Measurements from ENCODE around the gene GPAT2.
"Not testable (repeated sequence)": the region's sequence is repeated elsewhere in the genome, so short reads cannot be mapped to it uniquely, and the experiment has no call there.

The GPAT2 gene

GRCh38 chr2:96024336-96025193 is 10.2 kb downstream of the GPAT2 start:
- DNase-seq (ENCODE audit: extremely low read depth, insufficient read length), result peak; percentile 9
- TF ChIP-seq CTCF (IDR thresholded peaks at IDR 0.05; ENCODE audit: insufficient read depth, low read length, poor library complexity, severe bottlenecking), result no peak
- Histone ChIP-seq H3K4me3 (replicated peaks; ENCODE audit: low read depth, low read length) (no peak overlapping the region), H3K36me3 (ENCODE audit: control insufficient read depth, insufficient read depth, low read length) (no peaks in the 10 kb centered on the region), H3K27me3 (replicated peaks; ENCODE audit: control insufficient read depth, insufficient read depth, low read length) (no peaks in the 10 kb centered on the region)

- not testable (repeated sequence) for H3K36me3 ChIP-seq (ENCODE audit: control insufficient read depth, insufficient read depth, low read length); H3K4me3 ChIP-seq (replicated peaks; ENCODE audit: low read depth, low read length); H3K27me3 ChIP-seq (replicated peaks; ENCODE audit: control insufficient read depth, insufficient read depth, low read length); DNase-seq (ENCODE audit: extremely low read depth, insufficient read length)
Measured at GRCh38 chr2:96023701-96024100, 11.0 kb downstream of the GPAT2 start.

- DNase-seq (ENCODE audit: extremely low read depth, insufficient read length), result peak; percentile 28
- not testable (repeated sequence) for H3K4me3 ChIP-seq (replicated peaks; ENCODE audit: low read depth, low read length); H3K27me3 ChIP-seq (replicated peaks; ENCODE audit: control insufficient read depth, insufficient read depth, low read length); H3K36me3 ChIP-seq (ENCODE audit: control insufficient read depth, insufficient read depth, low read length)
- peak; percentile 78 for TF ChIP-seq CTCF (IDR thresholded peaks at IDR 0.05; ENCODE audit: insufficient read depth, low read length, poor library complexity, severe bottlenecking)
Measured at GRCh38 chr2:96022701-96023447, 11.8 kb downstream of the GPAT2 start.

GRCh38 chr2:96022126-96022525 is 12.6 kb downstream of the GPAT2 start:
- H3K27me3 ChIP-seq (replicated peaks; ENCODE audit: control insufficient read depth, insufficient read depth, low read length); H3K36me3 ChIP-seq (ENCODE audit: control insufficient read depth, insufficient read depth, low read length); H3K4me3 ChIP-seq (replicated peaks; ENCODE audit: low read depth, low read length); DNase-seq (ENCODE audit: extremely low read depth, insufficient read length): not testable (repeated sequence)

- not testable (repeated sequence) for H3K36me3 ChIP-seq (ENCODE audit: control insufficient read depth, insufficient read depth, low read length); H3K27me3 ChIP-seq (replicated peaks; ENCODE audit: control insufficient read depth, insufficient read depth, low read length); H3K4me3 ChIP-seq (replicated peaks; ENCODE audit: low read depth, low read length); DNase-seq (ENCODE audit: extremely low read depth, insufficient read length)
Measured at GRCh38 chr2:96021142-96021541, 13.6 kb downstream of the GPAT2 start.

GRCh38 chr2:96019909-96020590 is 14.7 kb downstream of the GPAT2 start:
- H3K27me3 ChIP-seq (replicated peaks; ENCODE audit: control insufficient read depth, insufficient read depth, low read length); H3K36me3 ChIP-seq (ENCODE audit: control insufficient read depth, insufficient read depth, low read length); DNase-seq (ENCODE audit: extremely low read depth, insufficient read length); H3K4me3 ChIP-seq (replicated peaks; ENCODE audit: low read depth, low read length): not testable (repeated sequence)

- DNase-seq (ENCODE audit: extremely low read depth, insufficient read length); H3K27me3 ChIP-seq (replicated peaks; ENCODE audit: control insufficient read depth, insufficient read depth, low read length); H3K36me3 ChIP-seq (ENCODE audit: control insufficient read depth, insufficient read depth, low read length); H3K4me3 ChIP-seq (replicated peaks; ENCODE audit: low read depth, low read length): not testable (repeated sequence)
Measured at GRCh38 chr2:96016321-96016720, 18.4 kb downstream of the GPAT2 start.

- not testable (repeated sequence) for H3K4me3 ChIP-seq (replicated peaks; ENCODE audit: low read depth, low read length); DNase-seq (ENCODE audit: extremely low read depth, insufficient read length); H3K27me3 ChIP-seq (replicated peaks; ENCODE audit: control insufficient read depth, insufficient read depth, low read length); H3K36me3 ChIP-seq (ENCODE audit: control insufficient read depth, insufficient read depth, low read length)
- peak; percentile 2 for TF ChIP-seq CTCF (IDR thresholded peaks at IDR 0.05; ENCODE audit: insufficient read depth, low read length, poor library complexity, severe bottlenecking)
Measured at GRCh38 chr2:96012792-96013264, 21.9 kb downstream of the GPAT2 start.

- H3K4me3 ChIP-seq (replicated peaks; ENCODE audit: low read depth, low read length); H3K36me3 ChIP-seq (ENCODE audit: control insufficient read depth, insufficient read depth, low read length); H3K27me3 ChIP-seq (replicated peaks; ENCODE audit: control insufficient read depth, insufficient read depth, low read length); DNase-seq (ENCODE audit: extremely low read depth, insufficient read length): not testable (repeated sequence)
Measured at GRCh38 chr2:96012086-96012791, 22.5 kb downstream of the GPAT2 start.

Measured in GM06990 (cell line).